SKM-1 (cell line): ENCODE results near the gene CHST14.
A peak's percentile ranks its signal among the peaks of the same experiment; 100 is the strongest.
"Not testable (repeated sequence)": the region's sequence is repeated elsewhere in the genome, so short reads cannot be mapped to it uniquely, and the experiment has no call there.

ENCODE experiments used
- DNase-seq: peaks from one replicate; lab custom pipeline; 2025; ENCODE audit not compliant: unreplicated experiment; lab: John Stamatoyannopoulos, UW

The CHST14 gene

DNA sequence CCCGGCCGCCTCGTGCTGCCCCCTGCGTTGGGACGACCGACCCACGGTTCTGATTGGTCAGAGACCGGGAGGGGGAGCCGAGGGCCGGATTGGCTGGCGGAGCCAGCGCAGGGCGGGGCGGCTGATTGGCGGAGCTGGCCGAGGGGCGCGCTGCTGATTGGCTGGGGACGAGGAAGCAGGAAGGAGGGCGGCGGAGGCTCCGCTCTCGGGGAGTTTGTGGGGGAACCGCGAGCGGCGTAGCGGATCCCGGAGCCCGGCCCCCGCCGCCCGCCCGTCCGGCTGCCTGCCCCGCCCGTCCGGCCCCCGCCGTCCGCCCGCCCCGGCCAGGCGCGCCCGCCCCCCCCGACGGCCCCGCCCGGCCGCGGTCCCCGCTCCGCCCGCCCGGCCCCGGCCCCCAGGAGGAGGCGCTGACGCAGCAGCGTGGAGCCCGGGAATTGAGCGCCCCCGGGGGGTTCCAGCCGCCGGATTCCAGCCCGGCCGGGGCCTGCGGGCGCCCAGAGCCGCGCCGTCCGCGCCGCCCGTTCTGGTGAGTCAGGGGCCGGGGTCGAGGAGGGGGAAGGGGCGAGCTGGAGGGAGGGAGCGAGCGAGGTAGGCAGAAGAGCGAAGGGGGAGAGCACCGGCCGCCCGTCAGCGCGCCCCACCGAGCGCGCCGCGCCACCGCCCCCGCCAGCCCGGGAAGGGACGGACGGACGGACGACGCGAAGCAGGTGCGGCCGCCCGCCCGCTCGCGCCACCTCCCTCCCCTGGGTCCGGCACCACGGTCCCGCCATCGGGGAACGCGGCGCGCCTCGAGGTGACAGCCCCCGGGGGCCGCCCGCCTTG lies 29.8 kb upstream of the CHST14 start, which contains the start of gene BAHD1:
Gene BAHD1, plus strand, starts transcription at position 211 of the 822 bp plus-strand sequence. CDS start 17,512 bp downstream, outside the sequence.
- peak; percentile 93 for DNase-seq

DNA sequence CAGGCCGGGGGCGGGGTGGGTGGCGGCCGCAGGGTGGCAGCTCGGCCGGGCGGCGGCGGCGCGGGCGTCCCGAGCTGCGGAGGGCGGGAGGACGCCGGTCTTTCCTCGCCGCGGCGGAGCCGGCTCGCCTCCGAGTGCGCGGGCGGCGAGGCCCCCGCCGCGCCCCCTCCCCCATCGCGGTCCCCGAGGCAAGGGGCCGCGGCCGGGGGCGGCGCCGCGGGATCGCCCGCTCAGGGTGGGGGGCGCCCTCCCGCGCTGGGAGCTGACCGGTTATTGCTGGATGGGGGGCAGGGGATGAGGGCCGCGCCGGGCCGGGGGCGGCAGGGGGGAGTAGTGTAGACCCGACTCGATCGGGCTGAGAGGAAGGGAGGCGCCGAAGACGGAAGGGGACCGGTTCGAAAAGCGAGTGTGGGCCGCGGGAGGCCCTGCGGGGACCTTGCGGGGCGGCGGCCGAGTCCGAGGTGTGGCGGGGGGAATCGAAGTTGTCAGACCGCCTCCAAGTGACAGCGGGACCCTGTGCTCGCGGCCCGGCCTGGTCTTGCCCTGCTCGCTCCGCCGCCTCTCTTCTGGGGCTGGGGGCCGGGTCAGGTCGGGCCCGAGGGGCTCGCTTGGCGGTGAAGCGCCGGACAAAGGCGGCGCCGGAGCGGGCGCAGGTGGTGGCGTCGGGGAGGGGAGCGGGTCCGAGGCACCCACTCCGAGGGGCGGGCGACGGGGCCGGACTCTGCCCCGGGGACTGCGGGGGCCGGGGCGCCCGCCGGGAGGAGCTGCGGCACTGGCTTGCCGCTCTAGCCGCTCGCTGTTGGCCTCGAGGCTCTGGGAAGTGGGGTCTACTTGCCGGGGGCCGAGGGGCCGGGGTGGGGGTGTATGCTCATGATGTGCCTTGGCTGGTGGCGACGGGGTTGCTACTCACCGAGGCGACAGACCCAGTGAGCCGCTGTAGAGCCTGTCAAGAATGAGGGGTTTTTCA lies 28.9 kb upstream of the CHST14 start:
- no peak for DNase-seq

DNA sequence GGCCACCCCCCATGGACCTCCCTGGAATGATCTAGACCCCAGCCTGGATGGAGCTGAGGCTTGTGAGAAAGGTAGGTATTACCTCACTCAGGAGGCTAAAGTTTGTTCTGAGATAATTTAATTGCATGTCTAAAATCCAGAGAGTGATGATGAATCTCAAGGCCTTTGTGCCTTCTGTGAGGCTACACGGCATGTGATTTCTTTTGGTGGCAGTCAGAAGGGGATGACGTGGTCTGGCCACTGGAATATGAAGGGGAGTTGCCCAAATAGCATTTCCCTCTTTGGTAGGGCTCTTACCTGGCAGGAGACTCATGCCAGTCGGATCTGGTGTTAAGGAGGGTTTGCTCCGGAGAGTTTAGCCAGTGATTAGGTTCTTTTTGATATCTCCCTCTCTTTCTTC lies 27.5 kb upstream of the CHST14 start:
- no peak for DNase-seq

DNA sequence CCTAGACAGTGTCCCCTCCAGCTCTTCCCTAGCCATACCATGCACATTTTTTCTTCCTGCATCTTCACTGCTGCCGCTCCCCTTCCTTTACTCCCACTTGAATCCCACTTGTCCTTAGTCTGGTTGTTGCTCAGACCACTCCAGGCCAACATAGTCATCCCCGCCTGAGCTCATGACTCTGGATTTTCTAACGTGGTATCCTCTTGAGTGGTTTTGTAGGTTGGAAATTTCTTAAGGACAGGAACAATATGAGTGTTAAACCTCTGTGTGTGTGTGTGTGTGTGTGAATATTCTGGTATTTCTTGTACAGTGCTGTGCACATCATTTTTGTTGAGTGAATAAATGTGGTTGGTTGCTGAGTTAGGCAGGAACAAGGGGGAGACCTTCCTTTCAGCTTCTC lies 26.9 kb upstream of the CHST14 start:
- DNase-seq, result no peak

DNA sequence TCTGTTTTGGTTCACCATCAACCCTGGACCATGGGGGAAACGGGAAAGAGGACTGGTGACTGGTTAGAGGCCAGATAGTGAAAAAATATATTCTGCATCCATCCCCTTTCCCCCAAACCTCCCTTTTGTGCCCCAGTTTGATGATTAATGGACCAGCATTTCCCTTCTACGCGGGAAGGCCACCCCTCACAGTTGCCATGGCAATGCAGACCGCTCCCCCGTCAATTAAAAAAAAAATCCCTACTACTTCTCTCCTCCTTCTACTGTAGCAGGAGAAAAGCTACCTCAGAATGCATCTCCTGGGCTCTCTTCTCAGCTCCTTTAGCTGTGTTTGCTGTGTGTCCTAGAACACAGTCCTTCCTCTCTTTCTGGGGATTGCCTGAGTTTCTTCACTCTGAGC lies 26.0 kb upstream of the CHST14 start:
- DNase-seq, result no peak

DNA sequence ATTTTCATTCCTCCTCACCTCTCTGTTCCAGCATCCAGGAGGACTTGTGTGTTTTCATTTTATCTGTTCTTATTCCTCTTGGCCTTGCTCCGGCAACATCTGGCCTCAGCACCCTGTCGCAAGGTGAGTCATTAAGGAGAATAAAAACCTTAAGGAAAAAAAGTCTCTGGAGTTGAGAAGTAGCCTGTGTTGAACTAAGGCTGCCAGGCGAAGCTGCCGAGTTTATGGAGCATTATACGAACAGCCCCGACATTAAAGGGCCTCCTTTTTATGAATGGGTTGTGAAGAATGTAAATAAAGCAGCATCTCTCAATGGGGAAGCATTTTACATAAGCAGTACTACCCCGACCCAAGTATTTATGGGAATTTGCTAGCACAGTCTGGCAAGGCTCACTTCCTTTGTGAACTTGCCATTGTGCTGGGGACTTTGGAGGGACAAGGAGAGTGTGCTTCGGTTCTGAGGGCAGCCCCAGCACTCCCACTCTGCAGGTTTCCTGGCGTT lies 25.3 kb upstream of the CHST14 start:
- DNase-seq, result no peak

DNA sequence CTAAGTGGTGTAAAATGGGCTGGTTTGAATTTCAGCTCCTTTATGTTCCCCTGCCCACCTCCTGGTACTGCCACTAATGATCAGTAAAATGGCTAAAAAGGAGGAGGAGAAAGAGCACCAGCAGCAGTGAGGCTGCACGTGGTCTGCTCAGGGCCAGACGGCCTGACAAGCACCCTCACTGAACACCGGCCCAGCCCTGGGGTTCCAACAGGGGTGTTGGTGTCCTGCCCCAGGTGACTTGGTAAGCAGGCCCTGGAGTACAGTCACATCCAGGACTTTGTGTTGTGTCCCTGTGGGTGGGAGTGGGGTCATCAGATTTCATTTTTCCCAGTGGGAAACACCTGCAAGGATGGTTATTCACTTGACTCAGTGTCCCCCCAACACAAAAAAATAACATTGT lies 24.6 kb upstream of the CHST14 start:
- DNase-seq, result no peak

DNA sequence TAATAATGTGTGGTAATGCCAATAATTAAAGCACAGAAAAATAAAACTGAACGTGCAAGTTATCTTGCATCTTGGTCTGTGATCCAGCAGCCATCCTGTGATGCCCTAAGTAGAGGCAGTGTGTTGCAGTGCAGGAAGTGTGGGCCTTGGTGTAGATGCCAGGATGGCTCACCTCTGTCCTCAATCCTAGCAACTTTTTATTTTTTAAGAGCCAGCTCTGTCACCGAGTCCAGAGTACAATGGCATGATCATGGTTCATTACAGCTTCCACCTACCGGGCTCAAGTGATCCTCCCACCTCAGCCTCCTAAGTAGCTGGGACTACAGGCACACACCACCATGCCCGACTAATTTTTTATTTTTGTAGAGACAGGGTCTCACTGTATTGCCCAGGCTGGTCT lies 22.4 kb upstream of the CHST14 start:
- no peak for DNase-seq

DNA sequence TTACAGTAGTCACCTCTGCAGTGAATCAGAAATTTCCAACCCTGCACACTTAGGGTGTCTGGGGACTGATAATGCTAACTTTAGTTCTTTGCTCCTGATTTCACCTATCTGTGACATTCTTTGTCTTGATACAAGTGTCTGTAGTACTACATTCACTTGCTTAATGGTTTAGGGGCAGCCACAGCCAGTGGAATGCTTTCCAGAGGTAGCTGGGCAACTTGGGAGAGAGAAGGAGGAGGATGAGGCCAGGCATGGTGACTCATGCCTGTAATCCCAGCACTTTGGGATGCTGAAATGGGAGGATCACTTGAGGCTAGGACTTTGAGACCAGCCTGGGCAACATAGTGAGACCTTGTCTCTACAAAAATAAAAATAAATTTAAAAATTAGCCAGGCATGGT lies 21.5 kb upstream of the CHST14 start:
- no peak for DNase-seq

DNA sequence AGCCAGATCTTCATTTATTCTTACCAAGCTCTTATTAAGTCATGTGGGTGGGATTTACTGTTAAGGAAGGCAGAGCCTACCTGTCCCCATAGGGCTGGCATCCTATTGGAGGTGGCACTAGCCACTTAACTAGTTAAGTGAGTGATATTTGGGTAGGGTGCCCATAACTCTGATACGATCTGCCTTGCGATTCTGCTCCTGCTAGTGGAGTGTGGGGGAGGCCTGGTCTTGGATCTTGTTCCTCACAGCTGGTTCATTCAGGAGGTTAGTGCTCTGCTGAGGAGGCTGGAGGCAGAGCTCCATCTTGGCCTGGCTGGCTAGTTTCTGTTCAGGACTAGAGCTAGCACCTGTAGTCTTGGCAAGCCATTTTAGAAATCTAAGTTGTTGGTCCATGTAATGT lies 20.7 kb upstream of the CHST14 start:
- no peak for DNase-seq

DNA sequence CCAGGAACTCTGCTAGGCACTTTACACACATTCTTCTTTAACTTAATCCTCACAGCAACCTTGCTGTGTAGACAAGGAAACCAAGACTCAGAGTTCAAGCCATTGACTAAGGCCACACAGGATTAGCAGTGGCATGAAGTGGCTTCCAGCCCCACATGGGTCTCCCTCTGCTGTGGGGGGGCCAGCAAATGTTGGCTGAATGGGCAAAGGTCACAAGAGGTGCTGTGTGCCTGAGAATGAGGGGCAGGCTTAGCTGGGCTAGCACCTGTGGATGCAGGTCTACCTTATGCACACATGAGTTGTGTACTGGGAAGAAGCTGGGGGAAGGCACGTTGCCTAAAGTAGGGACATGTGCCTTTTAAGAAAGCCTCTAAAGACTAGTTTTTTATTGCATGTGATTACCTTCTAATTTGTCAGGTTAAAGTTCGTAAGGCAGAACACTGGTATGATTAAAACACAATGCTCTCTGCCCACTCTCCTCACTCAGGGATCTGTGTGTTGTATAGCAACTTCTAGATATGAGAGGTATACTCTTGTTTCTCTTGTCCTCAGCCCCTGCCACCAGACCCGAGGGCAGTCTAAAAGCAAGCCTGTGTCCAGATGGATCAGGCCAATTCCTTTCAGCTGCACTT lies 19.1 kb upstream of the CHST14 start:
- no peak for DNase-seq

DNA sequence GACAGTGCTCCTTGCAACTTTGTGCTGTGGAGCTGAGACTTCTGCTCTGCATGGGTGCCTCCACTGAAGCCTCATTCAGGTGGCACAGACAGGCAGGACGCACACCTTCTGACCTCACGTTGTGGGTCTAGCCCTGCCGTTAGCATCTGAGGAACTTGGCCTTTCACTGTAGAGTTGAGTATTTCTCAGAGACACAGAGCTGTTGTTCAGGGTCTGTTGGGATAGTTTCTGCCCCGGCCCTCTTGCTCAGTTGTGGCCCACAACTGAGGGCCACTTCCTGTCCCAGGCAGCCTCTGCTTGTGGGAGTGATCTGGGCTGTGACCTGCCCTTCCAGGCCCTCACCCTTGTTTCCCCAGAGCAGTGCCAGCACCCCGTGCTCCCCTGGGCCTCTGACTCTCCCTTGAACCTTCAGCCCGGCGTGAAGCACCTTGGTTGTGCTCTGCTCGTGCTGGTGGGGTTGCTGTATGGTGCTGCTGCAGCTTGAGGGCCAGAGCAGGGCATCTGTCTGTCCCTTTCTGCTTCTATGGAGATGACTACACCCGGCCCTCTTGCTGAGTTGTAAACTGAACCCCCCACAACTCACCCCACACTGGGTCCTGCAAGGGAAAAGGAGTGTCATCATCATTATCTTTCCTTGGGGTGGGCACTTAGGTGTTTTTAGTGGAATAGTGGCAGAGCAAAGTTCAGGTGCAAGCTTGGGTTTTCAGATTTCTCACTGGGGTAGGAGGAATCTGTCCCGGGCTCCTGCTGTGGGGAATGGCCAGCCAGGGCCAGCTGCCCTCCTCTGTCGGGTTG lies 18.3 kb upstream of the CHST14 start:
- no peak for DNase-seq

DNA sequence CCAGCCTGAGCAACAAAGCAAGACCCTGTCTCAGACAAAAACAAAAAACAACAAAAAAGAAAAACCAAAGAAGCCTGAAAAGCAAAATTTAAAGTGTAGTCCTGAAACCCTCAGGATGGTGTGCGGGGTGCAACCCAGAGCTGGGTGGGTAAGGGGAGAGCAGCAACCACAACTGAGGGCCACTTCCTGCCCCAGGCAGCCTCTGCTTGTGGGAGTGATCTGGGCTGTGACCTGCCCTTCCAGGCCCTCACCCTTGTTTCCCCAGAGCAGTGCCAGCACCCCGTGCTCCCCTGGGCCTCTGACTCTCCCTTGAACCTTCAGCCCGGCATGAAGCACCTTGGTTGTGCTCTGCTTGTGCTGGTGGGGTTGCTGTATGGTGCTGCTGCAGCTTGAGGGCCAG lies 16.8 kb upstream of the CHST14 start:
- DNase-seq, result not testable (repeated sequence)

DNA sequence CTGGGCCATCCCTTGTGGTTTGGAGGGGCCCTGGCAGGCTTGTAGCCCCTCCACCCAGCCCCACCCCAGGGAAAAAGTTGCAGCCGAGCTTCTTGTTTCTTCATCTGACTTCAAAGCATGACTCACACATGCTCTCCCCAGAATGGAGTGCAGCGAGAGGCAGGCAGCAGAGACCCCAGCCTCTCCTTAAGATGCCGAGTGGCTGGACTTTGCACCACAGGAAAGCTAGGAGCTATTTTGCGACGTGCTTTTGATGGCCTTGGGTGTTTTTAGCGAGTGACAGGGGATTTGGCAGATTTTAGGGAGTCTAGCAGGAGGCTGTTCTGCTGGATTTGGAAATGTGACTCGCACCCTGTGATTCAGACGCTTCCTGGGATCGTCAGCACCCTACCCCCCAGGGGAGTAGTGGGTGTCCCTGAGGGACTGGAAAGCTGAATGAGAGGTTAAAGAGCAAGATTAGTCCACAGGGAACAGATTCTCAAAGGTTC lies 15.8 kb upstream of the CHST14 start:
- no peak for DNase-seq

DNA sequence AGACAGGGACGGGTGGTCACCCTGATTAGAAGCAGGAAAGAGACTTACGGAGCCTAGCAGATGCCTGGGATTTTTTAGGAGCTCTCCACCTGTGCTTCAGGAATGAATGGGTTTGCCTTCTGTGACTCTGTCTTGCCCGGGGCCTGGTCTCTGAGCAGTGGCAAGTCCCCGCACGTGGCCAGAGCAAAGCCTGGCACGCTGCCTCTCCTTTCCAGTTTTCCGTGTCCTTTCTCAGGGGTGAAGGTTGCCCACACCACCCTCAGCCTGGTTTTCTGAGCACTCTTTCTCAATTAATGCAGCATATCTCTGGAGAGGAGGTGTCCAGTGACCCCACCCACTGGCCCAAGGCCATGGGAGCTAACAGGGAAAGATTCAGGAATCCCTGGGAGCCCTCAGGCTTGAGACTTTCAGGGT lies 14.5 kb upstream of the CHST14 start:
- no peak for DNase-seq

DNA sequence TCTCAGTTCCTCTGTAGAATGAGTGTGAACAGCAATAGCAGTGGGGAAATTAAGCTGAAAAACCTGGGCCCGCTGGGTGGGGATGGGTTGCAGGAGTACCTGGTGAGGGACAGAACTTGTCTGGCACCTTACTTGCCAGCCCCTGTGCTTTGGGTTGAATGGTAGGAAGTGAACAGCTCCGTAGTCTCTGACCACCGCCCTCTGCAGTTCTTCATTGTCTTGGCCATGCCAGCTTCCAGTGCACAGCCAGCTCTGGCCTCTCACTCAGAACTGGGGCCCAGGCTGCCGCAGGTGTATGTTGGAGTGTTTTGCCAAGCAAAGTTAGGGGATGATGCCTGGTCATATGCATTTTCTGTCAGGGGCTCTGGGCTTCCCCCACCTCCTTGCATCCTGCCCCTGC lies 14.0 kb upstream of the CHST14 start:
- no peak for DNase-seq

DNA sequence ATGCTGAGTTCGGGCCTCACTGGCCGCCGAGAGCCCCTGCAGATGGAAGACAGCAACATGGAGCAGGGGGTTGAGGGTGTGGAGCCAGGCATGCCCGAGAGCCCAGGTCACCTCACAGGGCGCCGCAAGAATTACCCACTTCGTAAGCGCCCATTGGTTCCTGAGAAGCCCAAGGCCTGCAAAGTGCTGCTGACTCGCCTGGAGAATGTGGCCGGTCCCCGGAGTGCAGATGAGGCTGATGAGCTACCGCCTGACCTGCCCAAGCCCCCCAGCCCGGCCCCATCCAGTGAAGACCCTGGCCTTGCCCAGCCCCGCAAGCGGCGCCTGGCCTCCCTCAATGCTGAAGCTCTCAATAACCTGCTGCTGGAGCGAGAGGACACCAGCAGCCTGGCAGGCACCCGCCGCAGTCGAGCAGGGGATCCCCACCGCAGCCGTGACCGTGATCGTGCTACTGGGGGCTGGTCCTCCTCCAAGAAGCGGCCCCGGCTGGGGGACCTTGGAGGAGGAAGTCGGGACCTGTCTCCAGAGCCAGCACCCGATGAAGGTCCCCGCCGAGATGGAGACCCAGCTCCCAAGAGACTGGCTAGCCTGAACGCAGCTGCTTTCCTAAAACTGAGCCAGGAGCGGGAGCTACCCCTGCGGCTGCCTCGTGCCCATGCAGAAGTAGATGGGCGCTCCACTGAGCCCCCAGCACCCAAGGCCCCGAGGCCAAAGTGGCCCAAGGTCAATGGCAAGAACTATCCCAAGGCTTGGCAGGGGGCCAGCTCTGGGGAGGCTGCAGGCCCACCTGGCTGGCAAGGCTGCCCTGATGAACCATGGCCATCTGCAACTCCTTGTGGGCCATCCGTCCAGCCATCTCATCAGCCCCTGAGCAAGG lies 12.1 kb upstream of the CHST14 start:
- DNase-seq, result no peak

DNA sequence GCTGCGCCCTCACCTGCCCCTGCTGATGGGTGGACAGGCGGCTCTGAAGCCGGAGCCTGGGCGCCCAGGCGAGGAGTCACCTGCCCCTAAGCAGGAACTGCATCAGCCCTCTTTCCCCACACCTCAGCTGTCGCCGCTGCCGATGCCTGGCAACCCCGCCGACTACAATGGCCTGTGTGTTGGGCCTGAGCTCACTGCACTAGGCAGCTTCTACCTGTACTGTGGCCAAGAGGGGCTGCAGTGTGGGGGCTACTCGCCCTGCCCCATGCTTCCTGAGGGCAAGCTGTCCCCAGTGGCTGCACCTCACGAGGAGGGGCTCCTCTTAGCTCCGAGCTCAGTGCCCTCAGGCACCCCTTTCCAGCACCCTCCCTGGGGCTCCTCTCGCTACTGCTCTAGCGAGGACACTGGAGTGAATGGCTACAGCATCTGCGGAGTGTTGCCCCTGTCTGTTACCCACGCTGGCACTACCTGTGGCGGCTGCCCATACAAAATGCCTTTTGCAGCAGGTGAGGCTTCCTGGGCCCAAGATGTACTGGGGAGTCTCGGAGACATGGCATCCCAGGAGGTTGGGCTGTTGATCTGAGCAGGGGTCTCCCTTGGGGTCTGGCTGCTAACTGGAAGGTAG lies 11.3 kb upstream of the CHST14 start:
- DNase-seq, result no peak

DNA sequence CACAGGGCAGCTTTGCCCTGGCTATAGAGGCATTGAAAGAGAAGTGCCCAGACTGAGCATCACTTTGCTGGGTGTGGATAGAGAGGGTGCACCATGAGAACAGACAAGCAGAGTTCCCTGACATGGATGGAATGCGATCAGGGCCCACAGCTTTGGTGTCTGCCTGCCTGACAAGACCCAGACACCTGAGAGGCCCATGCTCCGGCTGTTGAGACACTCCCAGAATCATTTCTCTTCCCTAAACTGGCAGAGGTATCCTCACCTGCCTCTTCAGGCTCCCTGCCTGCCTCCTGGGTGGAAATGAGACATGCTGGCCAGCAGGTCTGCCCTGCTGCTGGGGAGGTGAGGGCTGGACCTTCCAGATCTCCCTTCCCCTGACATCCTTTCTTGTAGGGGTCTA lies 10.4 kb upstream of the CHST14 start:
- DNase-seq, result no peak
